GM18502 (cell line): ENCODE measurements around the gene PGK2.
A peak's percentile ranks its signal among the peaks of the same experiment; 100 is the strongest.
"Not testable (repeated sequence)": the region's sequence is repeated elsewhere in the genome, so short reads cannot be mapped to it uniquely, and the experiment has no call there.

ENCODE experiments used
- ATAC-seq: cut with Tn5 transposase; IDR thresholded peaks from one replicate; pipeline ENCODE4 v1.9.1; 2021; ENCODE audit warnings: mild to moderate bottlenecking; ENCODE audit not compliant: unreplicated experiment, poor library complexity

PGK2 gene

DNA sequence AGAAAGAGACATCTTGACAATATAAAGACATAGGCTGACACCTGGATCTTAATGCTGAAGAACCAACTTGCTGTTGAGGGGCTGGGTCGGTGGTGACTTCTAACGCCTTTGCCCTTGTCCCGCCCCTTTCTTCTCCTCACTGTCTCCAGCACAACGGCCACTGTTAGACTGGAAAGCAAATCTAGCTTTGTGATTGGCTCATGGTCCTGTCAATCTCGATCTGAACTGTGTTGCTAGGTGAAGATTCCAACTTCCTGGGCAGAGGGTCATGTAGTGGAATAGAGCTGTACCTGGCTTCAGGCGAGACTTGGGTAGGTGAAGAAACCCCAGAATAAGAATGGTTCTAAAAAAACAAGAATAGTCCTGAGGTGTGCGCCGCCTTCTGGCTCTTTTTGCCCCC, at the start of gene PGK2:
Gene PGK2, minus strand, starts transcription at position 110 of the 400 bp plus-strand sequence. Its CDS starts 98 bp downstream, at position 12.
- ATAC-seq: no peak

DNA sequence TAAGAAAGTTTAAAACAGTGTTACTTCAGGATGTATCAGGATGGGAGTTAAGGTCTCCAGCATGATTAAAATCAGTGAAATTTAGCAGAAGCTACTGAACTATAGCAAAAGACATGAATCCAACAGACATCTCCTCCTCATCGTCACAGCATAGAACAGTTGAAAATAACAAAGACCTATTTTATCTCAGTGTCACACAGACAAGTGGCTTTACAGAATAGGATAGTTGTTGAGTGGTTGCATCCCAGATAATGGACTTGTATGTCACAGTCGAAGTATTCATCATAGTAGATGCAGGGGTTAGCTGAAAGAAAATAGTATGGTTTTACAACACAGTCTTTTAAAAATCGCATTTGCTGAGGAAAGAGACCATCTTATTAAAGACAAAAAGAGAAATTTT, 48.1 kb upstream of the PGK2 start:
- no peak for ATAC-seq

- no peak for ATAC-seq
Measured at GRCh38 chr6:49833386-49833785, 46.3 kb upstream of the PGK2 start.

DNA sequence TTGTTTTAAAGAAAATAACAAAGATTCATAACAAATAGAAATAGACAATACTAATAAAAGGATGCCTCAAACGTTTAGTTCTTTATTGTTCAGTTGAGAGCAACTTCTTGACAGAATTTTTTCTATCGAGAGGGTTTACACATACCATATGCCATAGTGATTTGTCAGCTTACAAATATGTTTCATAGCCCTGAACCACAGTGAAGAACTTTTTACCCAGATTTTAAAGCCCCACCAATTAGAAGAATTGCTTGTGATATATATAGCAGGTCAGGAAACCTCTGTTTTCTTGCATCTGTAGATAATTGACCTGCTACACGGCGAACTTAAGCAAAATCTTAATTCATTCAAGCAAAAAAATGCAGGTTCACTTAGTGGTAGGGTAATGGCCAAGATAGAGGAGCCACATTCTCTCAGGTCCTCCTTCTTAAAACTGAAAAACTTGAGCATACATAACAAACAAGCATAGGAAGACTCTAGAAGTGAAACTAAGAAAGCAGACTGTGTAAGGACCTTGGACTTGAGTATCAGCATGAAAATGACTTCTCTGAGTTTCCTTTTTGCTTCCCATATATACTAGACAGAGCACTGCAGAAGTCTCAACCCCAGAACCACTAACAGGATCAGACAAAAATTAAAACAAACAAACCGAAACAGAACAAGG, 39.8 kb upstream of the PGK2 start:
- peak; percentile 97 for ATAC-seq

- no peak for ATAC-seq
Measured at GRCh38 chr6:49815166-49815565, 28.1 kb upstream of the PGK2 start.

- ATAC-seq: no peak
Measured at GRCh38 chr6:49813248-49813647, 26.2 kb upstream of the PGK2 start.

GRCh38 chr6:49806145-49806544, 19.1 kb upstream of the PGK2 start:
- ATAC-seq: no peak

GRCh38 chr6:49805246-49805645, 18.2 kb upstream of the PGK2 start:
- ATAC-seq: no peak

GRCh38 chr6:49801525-49801924, 14.4 kb upstream of the PGK2 start:
- ATAC-seq: no peak

DNA sequence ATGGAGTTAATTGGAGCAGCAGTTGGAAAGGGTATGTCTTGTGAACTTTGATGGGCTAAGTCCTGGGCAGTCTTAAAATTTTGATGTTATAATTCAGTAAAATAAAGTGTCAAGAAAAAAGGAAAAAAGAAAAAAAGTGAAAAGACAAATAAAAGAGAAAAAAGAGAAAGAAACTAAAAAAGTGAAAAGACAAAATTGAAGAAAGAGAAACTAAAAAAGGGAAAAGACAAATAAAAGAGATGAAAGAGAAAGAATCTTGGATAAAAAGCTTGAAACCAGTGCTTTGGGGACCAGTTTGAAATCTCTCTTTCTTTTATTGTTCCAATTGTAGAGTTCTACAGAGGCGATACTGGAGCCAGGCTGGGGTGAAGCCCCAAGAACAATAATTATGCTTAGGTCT, 12.0 kb upstream of the PGK2 start:
- ATAC-seq: no peak

GRCh38 chr6:49796842-49797455, 9.9 kb upstream of the PGK2 start:
- not testable (repeated sequence) for ATAC-seq

DNA sequence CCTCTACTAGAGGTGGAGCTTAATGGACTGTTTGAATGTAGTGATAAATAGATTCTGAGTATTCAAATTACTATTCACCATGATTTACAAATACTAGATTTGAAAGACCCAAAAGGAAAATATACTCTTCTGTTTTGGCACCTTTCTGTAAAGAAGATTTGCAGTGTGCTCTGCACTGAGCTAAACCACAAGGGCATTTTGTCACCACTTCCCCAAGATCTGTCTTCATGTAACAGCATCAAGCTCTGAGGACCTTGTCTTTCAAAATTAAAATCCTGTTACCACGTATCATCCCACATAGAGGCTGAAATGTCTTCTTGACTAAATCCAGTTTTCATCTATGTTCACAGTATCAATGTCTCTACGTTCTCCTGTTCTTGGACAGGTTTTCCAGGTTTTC, 3.3 kb upstream of the PGK2 start:
- no peak for ATAC-seq

GRCh38 chr6:49784272-49784671, 2.8 kb downstream of the PGK2 start:
- no peak for ATAC-seq

GRCh38 chr6:49782725-49783124, 4.4 kb downstream of the PGK2 start:
- ATAC-seq: no peak

GRCh38 chr6:49782293-49782692, 4.8 kb downstream of the PGK2 start:
- ATAC-seq: no peak

DNA sequence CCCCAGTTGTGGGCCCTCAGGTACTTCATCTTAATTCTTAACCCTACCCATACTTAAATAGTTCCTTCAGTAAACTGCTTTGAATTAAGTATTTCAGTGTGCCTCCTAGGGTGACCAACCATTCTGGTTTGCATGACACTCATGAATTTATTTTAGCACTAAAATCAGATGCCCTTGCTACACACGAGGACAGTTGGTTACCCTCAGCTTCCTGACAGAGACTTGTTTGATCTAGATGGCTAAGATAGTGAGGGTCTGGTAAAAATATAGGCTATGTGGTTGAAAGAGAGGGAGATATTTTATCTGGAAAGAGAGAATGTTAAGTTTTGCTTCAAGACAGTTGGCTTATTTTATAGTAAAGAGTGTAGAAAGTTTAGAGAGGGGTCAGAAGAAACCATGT, 10.6 kb downstream of the PGK2 start:
- ATAC-seq: no peak

GRCh38 chr6:49775043-49775442, 12.0 kb downstream of the PGK2 start:
- no peak for ATAC-seq

DNA sequence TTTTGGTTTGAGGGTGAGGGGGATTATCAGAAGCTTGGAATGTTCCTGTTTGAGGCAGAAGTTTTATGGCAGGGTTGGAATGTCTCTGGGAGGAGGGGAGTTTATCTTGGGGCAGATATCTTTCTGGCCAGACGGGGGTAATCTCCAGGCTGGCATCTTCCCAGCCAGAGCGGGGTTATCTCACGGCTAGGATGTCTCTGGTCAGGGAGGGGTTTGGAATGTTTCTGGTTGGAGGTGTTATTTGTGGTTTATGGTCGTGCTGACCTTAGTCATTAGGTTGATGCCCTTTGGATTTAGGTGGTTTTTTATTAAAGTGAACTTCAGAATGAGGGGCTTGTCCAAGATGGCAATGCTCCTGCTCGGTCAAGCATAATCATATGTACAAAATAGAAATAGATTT, 14.8 kb downstream of the PGK2 start:
- ATAC-seq: no peak

DNA sequence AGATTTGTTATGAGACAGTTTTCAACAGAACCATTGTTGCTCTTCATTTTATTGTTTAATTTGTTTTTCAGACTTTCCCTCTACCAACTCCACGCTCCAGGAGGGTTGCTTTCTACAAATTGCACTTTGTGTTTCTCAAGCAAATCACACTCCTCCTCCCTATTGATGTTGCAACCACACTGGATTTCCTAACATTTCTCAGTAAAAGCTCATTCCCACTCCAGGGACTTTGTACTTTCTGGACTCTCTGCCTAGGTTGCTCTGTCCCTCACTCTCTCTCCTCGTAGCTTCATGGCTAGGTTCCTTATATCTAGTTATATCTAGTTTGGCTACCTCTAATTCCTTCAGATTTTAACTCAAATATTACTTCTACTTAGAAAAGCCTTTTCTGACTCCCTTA, 20.3 kb downstream of the PGK2 start:
- ATAC-seq: no peak

DNA sequence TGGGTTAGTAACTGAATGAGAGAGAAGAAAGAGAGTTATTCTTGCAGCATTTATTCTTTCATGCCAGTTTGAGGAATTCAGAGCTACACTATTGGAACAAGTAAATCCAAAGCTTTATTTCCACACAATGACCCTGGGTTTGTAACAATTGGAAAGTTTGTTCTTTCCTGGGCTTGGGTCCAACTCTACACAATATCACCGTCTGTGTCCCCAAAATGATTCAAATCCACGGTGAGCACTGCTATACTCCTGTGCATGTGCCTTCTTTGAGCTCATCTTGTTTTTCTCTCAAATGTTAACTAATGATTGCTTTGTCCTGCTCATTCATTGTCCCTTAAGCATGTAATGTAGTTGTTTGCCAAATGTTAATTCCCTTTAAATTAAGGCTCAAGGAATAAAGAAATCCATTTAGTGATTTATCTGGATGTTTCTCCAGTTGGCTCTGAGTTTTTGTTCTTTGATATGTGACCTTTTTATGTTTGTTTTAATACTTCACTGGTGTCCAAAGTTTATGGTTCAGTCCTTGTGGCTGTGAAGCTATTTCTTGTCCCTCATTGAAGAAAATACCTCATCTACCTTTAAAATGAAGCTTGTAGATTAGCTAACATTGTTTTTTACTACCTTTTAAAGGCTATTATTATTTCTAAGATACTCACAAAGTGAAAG, 22.4 kb downstream of the PGK2 start:
- ATAC-seq: no peak

GRCh38 chr6:49744259-49744658, 42.8 kb downstream of the PGK2 start, which contains the start of gene CRISP3:
CRISP3 (minus strand) TSS chr6:49744388; CDS start chr6:49744367, 21 bp downstream.
- ATAC-seq: no peak

DNA sequence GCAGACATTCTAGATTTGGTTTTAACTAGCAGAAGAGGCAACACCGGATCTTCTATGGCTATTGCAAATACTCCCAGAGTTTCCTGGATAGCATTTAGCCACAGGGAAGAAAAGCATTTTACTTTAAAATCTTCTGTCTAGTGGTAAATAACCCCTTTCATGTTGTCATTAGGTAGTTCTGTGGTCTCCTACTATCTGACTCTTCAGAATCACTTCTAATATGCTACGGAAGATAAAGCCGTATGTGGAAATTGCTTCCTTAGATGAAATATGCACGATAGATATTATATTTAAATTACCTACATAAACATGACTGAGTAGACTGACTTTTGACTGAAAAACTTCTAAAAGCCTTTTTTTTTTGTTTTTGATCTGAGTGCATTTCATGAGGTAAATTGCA, 43.7 kb downstream of the PGK2 start:
- no peak for ATAC-seq
